ENCODE measurements around the gene KCNB1.

Gene KCNB1

DNA sequence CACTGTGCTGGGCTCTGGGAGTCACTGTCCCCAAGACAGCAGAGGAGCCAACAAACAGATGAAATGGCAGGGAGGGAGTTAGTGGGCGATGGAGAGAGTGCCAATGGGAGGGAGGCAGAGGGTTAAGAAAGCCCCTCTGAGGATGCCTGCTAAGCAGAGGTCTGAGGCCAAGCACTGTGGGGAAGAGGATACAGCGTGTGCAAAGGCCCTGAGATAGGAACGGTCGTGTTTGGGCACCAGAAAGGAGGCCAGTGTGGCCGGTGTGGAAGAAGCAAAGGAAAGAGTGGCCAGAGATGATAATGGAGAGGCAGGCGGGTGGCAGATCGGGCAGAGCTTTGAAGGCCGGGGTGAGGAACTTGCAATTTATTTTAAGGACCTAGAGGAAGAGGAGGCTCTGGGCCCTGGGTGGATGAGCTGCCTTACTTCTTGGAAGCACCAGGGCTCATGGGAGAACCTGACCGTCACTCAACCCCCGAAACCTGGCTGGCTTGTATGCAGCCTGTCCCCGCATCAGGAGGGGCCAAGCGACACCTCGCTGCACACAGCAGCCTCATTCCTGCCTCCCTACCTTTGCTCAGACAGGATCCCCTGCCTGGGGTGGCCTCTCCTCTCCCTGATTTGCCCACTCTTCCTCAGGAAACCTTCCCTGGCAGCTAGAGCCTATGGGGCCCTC, 73.0 kb downstream of the KCNB1 start:
- DNase-seq (ENCODE audit: low read depth): no peak

DNA sequence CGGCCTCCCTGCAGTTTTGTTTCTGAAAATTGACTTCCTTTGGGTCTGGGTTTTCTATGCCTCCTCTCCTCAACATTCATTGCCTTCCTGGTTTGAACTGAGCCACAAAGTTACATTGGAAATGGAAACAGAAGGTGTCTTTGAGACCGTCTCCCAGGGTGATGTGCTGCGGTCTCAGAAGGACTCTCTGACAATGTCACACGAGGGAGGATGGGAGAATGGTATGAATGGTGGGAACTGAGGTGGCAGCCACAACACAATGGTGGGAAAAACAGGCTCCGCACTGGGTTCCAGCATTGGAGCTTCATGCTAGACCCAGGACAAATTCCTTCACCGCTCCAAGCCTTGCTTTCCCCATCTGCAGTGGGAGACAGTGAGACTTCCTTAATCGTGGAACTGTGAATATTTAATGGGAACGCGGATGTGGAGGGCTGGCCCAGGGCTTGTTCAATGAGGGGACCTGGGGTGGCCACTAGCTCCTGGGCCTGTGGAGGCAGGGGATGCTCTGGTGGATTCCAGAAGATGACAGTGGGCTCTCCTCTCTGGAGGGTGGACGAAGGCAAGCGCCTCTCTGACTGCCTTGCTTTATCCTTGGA, 73.9 kb downstream of the KCNB1 start:
- no peak for DNase-seq (ENCODE audit: low read depth)

- no peak for DNase-seq (ENCODE audit: low read depth)
These were observed 75.8 kb downstream of the KCNB1 start for GRCh38 chr20:49406666-49407065.

- DNase-seq (ENCODE audit: low read depth): no peak
These were observed 76.8 kb downstream of the KCNB1 start for GRCh38 chr20:49405696-49406095.

GRCh38 chr20:49405062-49405683, 77.3 kb downstream of the KCNB1 start:
- DNase-seq (ENCODE audit: low read depth): no peak

DNA sequence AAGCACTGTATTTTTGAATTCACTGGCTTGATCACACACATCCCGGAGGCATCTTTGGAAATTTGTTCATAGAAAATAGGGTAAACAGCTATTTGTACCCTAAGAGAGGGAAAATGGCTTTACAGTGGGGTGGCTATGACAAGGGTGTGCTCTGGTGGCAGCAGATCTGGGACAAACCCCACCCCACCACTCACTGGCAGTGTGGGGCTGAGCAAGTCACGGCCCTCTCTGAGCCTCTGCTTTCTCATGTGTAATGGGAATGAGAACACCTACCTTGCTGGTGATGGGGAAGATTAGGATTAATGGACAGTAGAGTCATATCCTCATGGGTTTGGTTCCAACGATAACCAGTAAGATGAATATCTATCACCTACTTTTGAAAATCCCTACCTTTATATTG, 78.0 kb downstream of the KCNB1 start:
- no peak for DNase-seq (ENCODE audit: low read depth)

DNA sequence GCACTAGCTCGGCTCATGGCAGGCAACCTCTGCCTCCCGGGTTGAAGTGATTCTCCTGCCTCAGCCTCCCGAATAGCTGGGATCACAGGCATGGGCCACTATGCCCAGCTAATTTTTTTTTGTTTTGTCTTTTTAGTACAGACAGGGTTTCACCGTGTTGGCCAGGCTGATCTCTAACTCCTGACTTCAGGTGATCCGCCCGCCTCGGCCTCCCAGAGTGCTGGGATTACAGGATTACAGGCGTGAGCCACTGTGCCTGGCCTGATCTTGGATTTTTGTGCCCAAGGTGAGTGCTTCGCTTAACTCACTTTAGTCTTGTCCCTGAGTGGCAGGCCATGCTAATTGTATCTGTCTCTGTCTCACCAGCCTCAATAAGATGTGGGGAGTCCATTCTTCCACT, 78.6 kb downstream of the KCNB1 start:
- DNase-seq (ENCODE audit: low read depth): no peak

- no peak for DNase-seq (ENCODE audit: low read depth)
These were observed 79.5 kb downstream of the KCNB1 start for GRCh38 chr20:49403012-49403411.

DNA sequence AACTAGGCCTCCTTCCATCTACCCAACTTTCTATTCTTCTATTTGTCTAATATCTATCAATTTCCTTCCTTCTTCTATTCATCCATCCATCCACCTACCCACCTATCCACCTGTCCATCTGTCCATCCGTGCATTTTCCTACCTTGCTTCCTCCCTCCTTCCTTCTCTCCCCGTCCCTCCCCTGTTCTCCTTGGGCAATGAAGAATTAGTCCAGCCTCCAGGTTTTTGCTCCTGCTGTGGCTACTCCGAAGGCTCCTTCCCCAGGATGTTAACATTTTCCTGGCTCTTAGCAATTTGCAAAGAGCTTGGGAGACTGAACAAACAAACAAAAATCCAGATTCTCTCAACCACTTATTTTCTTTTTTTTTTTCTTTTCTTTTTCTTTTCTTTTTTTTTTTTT, 81.6 kb downstream of the KCNB1 start:
- no peak for DNase-seq (ENCODE audit: low read depth)

DNA sequence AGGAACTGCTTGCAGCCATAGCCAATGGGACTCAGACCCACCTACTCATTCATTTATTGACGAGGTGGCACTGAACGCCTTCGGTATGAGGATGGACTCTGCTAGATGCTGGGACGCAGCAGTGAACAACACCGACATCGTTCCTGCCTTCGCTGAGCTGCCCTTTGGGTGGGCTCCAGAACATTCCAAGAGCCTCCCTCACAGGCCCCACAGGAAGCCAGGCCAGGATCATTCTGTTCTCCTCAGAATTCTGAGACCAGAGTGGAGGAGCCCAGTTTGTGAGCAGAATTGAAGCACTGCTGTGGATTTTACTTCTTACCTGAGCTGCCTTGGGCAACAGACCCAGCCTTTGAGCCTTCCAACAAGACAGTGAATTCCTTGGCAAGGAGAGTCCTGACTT, 82.1 kb downstream of the KCNB1 start:
- no peak for DNase-seq (ENCODE audit: low read depth)

DNA sequence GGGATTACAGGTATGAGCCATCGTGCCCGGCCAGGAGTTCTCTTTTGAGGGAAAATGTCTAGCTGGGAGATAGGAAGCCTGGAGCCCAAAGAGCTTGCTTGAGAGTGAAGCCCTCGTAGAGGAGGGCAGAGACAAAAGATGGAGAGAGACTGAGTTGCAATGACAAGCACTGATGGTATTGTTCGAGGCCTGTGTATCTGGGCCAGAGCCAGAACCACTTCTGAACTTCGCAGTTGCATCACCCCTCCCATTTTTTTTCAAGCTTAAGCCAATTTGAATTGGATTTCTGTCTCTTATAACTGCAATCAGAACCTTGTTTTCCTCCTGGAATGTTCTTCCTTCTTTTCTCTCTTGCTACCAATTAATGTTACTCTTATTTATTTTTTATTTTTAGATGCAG, 83.1 kb downstream of the KCNB1 start:
- no peak for DNase-seq (ENCODE audit: low read depth)

DNA sequence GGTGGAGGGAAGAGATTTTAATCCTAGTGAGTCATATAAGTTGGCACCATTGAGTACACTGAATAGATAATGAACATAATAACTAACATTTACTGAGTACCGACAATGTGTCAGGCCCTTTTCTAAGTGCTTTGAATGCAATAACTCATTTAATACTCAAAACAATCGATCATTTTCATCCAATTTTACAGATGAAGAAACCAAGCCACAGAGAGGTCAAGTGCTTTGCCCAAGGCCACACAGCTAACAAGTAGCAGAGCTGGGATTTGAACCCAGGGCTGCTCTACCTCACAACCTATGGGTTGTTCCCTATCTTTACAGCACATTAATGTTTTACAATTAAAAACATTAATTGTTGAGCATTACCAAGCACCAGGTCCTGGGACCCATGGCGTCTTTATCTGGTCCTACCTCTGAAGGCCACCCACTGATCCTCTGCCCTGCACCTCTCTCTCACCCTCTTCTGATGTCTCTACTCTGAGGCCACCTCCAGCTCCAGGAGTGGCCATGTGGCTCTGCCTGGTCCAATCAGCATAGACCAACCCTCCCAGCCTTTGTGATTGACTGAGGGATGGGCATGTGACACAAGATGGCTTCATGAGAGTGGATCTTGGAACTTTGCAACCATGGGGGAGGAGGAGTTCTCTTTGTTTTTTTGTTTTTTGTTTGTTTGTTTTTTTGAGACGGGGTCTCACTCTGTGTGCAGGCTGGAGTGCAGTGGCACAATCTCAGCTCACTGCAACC, 83.9 kb downstream of the KCNB1 start:
- DNase-seq (ENCODE audit: low read depth): no peak

- no peak for DNase-seq (ENCODE audit: low read depth)
These were observed 84.9 kb downstream of the KCNB1 start for GRCh38 chr20:49397525-49397924.

- no peak for DNase-seq (ENCODE audit: low read depth)
These were observed 86.2 kb downstream of the KCNB1 start for GRCh38 chr20:49396230-49396629.

GRCh38 chr20:49395659-49396058, 86.8 kb downstream of the KCNB1 start:
- DNase-seq (ENCODE audit: low read depth): no peak

DNA sequence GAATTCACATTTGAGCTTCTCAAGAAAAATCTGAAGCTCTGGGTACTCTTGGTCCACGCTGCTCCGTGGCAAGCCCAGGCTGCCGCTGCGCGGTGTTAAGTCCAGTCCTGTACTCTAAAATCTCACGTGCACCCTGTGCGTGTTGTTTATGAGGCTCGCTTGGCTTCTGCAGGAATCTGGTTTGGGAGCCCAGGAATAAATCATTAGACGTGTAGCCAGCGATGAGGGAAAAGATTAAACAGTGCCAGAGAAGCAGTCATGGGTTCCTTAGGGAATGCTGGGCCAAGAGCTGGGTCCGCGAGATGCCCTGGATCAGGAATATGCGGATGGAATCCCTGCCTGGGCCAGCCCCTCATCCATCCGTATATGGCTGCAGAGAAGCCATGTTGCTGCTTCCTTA, 87.3 kb downstream of the KCNB1 start:
- DNase-seq (ENCODE audit: low read depth): no peak

DNA sequence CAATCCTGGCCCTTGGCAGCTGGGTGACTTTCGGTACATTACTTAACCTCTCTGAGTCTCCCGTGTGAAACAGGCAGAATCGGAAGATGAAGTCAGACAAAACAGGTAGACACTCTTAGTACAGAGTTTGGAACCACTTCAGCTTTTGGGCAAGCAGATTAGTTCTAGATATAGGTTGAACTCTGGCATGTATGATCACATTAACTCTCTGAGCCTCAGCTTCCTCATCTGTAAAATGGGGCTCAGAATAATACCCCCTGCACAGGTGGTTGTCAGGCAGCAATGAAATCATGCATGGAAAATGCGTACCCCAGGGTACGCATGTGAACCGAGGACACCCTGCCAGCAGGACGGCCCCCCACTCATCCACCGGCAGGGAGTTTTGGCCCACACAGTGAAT, 87.7 kb downstream of the KCNB1 start:
- DNase-seq (ENCODE audit: low read depth): no peak

- no peak for DNase-seq (ENCODE audit: low read depth)
These were observed 88.2 kb downstream of the KCNB1 start for GRCh38 chr20:49394264-49394663.

DNA sequence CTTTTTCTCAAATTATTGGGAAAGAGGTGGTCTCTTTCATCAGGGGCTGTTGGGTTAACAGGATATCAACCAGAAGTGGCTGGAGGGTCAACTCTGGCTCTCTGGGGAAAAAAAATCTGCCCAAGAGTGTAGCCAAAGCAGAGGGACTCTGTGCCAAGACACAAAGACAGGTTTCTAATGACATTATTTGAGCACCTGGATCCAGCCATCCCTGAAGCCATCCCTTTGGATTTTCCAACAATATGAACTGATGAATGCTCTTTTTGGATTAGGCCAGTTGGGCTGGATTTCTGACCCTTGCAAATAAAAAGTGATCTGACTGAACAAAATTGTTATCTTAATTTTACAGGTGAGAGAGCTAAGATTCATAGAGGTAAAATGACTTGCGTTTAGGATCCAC, 88.7 kb downstream of the KCNB1 start:
- no peak for DNase-seq (ENCODE audit: low read depth)

DNA sequence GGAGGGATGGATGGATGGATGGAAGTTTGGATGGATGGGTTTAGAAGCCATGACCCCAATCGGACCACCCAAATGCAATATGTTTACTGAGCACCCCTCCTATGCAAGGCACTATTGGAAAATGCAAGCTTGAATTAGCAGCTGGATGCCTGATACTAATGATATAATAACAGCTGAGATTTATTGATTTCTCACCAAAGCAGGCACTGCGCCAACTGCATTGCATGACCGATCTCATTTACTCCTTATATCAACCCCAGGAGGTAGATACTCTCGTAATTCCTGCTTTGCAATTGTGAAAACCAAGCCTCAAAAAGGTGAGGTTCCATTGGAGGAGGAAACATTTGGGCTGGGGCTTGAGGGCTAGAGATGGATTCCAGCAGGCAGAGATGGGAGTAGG, 89.7 kb downstream of the KCNB1 start:
- no peak for DNase-seq (ENCODE audit: low read depth)

GRCh38 chr20:49391404-49392245, 90.8 kb downstream of the KCNB1 start:
- no peak for DNase-seq (ENCODE audit: low read depth)

GRCh38 chr20:49389854-49390253, 92.6 kb downstream of the KCNB1 start:
- no peak for DNase-seq (ENCODE audit: low read depth)
